ENCODE data around the gene FBXW7.
A peak's percentile ranks its signal among the peaks of the same experiment; 100 is the strongest.
"Not testable (repeated sequence)": the region's sequence is repeated elsewhere in the genome, so short reads cannot be mapped to it uniquely, and the experiment has no call there.

The FBXW7 gene

DNA sequence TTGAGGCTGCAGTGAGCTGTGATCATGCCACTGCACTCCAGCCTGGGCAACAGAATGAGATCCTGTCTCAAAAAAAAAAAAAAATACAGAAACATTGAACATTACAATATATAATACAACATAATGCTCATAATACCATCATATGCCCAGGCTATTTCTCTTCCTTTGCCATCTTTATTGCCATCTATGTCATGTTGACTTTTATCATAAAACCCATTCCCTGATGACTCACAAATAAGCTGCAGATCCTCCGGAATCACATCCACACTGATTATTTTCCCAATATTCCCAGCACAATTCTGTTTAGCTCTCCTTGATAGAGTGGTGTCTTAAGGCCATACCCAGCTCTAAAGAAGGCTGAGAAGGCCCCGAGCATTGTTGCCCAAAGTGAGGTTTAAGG is 9.2 kb upstream of the FBXW7 start:
- no peak for DNase-seq (ENCODE audit: low read depth in 2 of 2)

GRCh38 chr4:152544533-152544932 is 8.6 kb upstream of the FBXW7 start:
- DNase-seq (ENCODE audit: low read depth in 2 of 2), result not testable (repeated sequence)

DNA sequence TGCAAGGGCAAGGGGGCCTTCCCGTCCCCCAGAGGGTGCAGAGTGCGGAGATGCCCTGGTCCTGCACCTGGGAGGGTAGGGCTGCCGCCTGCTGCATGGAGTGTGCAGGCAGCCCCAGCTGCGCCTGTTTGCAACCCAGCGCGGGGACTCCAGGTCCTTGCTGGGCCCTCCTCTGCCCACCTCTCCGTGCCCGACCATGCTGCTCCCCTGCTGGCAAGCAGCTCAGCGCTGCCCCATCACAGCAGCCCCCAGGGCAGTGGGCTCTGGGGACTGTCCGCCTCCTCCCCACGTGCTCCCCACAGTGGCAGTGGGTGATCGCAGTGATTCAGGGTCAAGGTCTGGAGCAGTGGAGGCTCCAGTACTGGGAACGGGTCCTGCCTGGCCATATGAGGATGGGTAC is 5.0 kb upstream of the FBXW7 start:
- no peak for DNase-seq (ENCODE audit: low read depth in 2 of 2)

DNA sequence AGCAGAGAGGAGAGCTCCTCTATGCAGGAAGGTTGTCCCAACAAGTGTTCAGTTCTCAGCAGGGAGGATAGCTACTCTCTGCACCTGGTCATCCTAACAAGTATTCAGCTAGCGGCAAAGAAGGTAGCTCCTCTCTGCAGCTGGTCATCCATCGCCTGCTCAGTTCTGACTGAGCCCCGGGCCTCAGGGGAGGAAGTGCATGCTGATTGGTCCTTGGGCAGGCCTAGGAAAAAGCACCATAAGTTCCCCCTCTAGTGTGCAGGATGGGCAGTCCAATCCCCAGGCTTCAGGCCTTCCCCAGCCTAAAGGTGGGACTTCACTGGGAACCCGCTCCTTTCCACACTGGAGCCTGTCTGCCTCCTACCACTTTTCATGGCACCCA is 4.4 kb upstream of the FBXW7 start:
- no peak for DNase-seq (ENCODE audit: low read depth in 2 of 2)

GRCh38 chr4:152539556-152540292 is 3.8 kb upstream of the FBXW7 start:
- no peak for DNase-seq (ENCODE audit: low read depth in 2 of 2)

- no peak for DNase-seq (ENCODE audit: low read depth in 2 of 2)
Measured at GRCh38 chr4:152537881-152538280, 2.0 kb upstream of the FBXW7 start.

GRCh38 chr4:152536545-152537182 is 772 bp upstream of the FBXW7 start:
- DNase-seq (ENCODE audit: low read depth in 2 of 2), result peak in 1 of 2 donors; percentile 59

DNA sequence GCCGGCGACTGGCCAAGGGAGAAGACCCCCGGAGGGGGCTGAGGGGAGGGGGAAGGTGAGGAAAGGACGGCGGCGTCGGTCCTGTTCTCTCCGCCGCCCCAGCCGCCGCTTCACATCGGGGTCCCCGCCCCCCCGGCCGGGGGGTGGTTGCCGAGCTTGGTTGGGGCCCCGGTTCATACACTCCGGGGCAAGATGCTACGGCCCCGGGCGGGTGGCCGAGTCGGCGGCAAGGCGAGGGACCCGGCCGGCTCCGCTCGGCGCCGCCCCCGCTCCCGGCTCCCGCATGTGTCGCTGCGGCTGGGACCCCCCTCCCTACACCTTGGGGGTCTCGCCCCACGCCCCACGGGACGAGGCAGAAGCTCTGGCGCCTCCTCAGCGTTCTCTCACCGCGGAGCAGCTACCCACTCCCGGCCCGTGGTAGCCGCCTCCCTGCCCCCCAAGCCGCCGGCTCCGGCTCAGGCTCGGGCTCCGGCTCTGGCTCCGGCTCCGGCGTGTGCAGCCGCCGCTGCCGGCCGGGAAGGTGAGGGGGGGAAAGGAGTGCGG is 461 bp downstream of the FBXW7 start:
- no peak for DNase-seq (ENCODE audit: low read depth in 2 of 2)

- DNase-seq (ENCODE audit: low read depth in 2 of 2), result peak in 1 of 2 donors; percentile 17
Measured at GRCh38 chr4:152534541-152535359, 1.1 kb downstream of the FBXW7 start.

DNA sequence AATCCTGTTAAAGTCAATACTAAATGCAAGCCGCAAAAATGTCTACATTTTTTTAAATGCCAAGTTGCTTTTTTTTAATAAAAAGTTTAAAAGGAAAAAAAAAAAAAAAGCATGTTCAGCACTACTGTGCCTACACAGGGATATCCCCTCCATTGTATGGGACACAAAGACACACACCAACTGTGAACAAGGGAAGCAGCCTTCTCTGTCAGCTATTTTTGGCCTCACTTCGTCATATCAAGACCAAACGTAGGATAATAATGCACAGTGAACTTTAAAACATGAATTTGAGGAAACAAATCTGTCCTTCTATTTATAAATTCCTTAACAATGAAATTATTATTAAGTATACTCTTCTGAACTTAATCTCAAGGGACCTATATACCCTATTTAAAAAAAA is 4.4 kb downstream of the FBXW7 start:
- DNase-seq (ENCODE audit: low read depth in 2 of 2), result no peak

DNA sequence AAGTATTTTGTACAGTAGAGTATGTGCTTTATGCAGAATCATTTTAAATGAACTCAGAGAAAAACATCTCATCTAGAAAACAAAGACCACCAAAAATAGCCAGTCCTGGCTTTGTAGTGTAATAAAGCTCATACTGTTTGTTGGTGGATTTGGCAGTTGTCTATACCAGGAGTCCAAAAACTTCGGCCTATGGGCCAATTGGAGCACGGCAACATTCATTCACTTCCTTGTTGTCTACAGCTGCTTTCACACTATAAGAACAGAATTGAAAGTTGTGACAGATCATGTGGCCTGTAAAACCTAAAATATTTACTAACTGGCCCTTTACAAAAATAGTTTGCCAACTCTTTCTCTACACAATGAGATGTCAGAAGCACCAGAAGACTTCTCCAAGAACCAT is 5.3 kb downstream of the FBXW7 start:
- DNase-seq (ENCODE audit: low read depth in 2 of 2), result no peak

DNA sequence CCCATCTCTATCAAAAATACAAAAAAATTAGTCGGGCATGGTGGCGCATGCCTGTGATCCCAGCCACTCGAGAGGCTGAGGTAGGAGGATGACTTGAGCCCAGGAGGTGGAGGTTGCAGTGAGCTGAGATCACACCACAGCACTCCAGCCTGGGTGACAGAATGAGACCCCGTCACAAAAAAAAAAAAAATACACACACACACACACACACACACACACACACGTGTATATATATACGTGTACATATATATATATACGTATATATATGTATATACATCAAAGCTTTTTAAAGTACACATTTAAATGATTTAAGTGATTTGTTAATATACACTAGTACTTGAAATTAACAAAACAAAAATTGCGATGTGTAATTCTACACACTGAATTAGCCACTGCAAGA is 6.0 kb downstream of the FBXW7 start:
- DNase-seq (ENCODE audit: low read depth in 2 of 2), result no peak

- DNase-seq (ENCODE audit: low read depth in 2 of 2), result no peak
Measured at GRCh38 chr4:152528060-152528459, 7.8 kb downstream of the FBXW7 start.

DNA sequence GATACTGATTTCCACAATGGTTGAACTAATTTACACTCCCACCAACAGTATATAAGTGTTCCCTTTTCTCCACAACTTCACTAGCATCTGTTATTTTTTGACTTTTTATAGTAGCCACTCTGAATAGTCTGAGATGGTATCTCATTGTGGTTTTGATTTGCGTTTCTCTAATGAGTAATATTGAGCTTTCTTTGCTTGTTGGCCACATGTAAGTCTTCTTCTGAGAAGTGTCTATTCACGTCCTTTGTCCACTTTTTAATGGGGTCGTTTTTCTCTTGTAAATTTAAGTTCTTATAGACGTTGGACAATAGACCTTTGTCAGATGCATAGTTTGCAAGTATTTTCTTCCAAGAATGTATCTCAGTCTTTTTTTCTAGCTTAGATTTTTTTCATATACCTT is 10.0 kb downstream of the FBXW7 start:
- DNase-seq (ENCODE audit: low read depth in 2 of 2), result no peak

DNA sequence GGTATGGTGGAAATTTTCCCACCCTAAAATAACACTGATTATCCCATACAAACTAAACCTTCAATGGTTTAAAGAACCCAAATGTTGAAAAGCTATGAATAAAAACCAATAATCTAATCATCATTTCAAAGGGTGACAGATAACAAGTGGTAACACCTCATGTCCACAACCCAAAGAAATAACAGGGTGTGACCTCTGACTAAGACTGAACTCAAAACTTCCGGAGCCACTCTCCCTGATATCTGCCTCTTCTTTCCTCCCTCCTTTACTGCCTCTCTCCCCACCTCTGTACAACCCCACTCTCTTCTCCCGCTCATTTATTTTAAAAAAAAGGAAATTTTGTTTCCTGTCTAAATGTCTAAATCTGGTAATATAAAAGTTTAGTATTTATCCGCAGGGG is 11.5 kb downstream of the FBXW7 start:
- no peak for DNase-seq (ENCODE audit: low read depth in 2 of 2)

DNA sequence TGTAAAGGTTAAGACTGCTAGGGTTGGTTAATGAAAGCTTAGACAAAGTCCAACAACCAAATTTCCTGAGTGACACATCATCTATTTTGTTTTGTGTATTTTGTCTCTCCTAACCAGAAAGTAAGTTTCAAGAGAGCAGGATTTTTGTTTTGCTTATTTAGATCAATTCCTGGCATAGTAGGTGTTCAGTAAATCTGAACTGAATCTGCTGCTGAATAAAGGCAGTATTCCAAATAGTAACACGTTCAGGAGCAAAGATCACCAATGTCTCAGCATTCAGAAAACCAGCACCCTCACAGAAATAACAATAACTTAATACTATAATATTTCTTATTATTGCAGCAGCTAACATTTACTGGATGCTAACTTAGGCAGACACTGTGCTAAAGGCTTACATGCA is 12.2 kb downstream of the FBXW7 start:
- no peak for DNase-seq (ENCODE audit: low read depth in 2 of 2)

GRCh38 chr4:152522754-152523153 is 13.1 kb downstream of the FBXW7 start:
- no peak for DNase-seq (ENCODE audit: low read depth in 2 of 2)

- no peak for DNase-seq (ENCODE audit: low read depth in 2 of 2)
Measured at GRCh38 chr4:152522245-152522644, 13.6 kb downstream of the FBXW7 start.

- no peak for DNase-seq (ENCODE audit: low read depth in 2 of 2)
Measured at GRCh38 chr4:152516156-152516555, 19.7 kb downstream of the FBXW7 start.

DNA sequence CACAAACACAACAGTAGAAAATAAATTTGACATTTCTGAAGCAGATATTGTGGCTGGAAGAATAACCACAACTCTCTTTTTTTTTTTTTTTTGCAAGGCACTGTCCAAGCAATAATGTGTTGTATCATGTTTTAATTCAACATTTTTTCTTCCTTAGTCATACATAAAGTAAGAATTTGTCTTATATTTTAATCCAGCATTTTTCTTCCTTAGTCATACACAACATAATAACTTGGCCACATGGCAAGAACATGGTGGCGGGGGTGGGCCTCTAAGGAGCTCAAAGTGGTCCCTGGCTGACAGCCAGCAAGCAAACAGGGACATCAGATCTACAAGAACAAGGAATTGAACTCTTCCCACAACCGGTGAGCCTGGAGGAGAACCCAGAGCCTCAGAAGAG is 20.2 kb downstream of the FBXW7 start:
- no peak for DNase-seq (ENCODE audit: low read depth in 2 of 2)

DNA sequence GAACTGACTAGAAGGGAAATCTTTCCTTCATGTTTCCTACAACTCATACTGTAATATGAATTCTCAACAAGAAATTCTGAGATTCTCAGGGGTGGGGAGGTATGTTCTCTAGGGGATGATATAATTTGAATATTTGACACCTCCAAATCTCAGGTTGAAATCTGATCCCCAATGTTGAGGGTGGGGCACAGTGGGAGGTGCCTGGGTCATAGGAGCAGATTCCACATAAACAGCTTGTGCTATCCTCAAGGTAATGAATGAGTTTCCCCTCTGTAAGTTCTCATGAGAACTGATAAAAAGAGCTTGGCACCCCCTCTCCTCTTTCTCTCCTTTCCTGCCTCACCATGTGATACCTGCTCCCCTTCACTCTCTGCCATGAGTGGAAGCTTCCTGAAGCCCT is 21.5 kb downstream of the FBXW7 start:
- DNase-seq (ENCODE audit: low read depth in 2 of 2), result no peak

GRCh38 chr4:152513078-152513477 is 22.8 kb downstream of the FBXW7 start:
- DNase-seq (ENCODE audit: low read depth in 2 of 2), result no peak

DNA sequence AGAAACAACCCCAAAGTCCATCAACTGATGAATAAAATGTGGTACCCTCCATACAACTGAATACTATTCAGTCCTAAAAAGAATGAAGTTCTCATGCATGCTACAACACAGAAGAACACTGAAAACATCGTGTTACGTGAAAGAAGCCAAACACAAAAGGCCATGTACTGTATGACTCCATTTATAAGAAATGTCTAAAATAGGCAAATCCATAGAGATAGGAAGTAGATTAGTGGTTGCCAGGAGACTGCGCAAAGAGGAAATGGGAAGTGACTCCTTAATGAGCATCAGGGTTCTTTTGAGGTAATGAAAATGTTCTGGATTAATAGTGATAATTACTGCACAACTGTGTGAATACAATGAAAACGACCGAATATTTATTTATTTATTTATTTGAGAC is 23.4 kb downstream of the FBXW7 start:
- no peak for DNase-seq (ENCODE audit: low read depth in 2 of 2)
